ENCODE measurements around the gene OCIAD2.
"Not testable (repeated sequence)": the region's sequence is repeated elsewhere in the genome, so short reads cannot be mapped to it uniquely, and the experiment has no call there.

OCIAD2 gene

DNA sequence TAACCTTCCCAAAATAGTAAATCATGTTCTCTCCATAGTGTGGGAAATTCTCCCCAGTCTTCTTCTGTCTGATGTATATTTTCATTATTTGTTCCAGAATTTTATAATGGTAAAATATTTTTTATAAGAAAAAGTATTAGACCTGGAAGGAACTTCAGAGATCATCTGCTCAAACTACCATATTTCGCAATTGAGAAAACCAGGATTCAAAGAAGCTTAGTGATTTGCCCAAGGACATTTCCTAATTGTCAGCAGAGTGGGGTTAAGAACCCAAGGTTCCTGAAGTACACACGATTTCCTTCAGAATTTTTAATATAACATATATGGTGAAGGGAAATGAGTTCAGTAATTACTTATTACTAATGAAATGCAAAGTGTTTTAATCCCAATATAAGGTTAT, 51.6 kb downstream of the OCIAD2 start:
- H3K4me3 ChIP-seq (replicated peaks; ENCODE audit: low read depth, low read length), result no peak overlapping the region
- TF ChIP-seq CTCF (IDR thresholded peaks at IDR 0.05; ENCODE audit: low read length, missing control alignments), result no peak
- DNase-seq (ENCODE audit: low read depth), result peak; percentile 16

DNA sequence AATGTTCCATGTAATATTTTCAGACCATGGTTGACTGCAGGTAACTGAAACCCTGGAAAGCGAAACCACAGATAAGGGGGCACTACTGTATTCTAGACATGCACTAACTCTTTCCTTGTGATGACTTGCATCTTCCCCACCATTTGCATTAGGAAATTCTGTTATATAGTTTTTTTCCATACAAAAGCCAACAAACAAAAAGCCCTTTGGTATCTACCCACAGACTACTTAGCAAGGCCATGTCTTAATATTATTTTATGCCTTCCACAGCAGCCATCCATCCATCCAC, 52.2 kb downstream of the OCIAD2 start:
- TF ChIP-seq CTCF (IDR thresholded peaks at IDR 0.05; ENCODE audit: low read length, missing control alignments), result no peak
- DNase-seq (ENCODE audit: low read depth), result no peak
- H3K4me3 ChIP-seq (replicated peaks; ENCODE audit: low read depth, low read length), result no peak overlapping the region

DNA sequence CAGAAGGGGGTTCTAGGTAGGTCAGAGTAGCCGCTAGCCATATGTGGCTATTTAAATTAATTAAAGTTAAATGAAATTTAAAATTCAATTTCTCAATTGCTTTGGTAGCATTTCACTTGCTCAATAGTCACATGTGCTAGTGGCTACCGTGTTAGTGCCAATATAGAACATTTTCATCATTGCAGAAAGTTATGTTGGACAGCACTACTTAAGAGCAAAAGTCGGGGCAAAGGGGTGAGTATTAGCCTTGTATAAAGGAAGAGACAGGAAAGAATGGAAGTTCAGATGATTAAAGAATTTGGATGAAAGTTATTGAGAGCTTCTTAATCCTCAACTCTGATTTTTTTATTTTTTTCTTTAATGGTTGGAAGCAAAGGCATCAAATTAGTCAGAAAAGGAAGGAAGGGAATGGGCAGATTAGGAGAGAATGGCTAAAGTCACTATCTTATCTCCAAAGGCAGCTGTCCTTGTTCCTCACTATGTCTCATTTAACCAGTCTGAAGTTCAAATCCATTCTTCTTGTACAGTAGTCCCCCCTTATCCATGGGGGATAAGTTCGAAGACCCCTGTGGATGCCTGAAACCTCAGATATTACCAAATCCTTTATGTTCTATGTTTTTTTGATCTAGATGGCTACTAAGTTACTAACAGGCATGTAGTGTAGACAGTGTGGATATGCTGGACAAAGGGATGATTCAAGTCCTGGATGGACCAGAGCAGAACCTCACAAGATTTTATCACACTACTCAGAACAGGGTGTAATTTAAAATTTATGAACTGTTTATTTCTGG, 52.8 kb downstream of the OCIAD2 start:
- H3K4me3 ChIP-seq (replicated peaks; ENCODE audit: low read depth, low read length), result no peak overlapping the region
- no peak for DNase-seq (ENCODE audit: low read depth)
- no peak for TF ChIP-seq CTCF (IDR thresholded peaks at IDR 0.05; ENCODE audit: low read length, missing control alignments)

GRCh38 chr4:48851651-48852050, 54.9 kb downstream of the OCIAD2 start:
- TF ChIP-seq CTCF (IDR thresholded peaks at IDR 0.05; ENCODE audit: low read length, missing control alignments), result no peak
- no peak for DNase-seq (ENCODE audit: low read depth)
- H3K4me3 ChIP-seq (replicated peaks; ENCODE audit: low read depth, low read length), result no peak overlapping the region

DNA sequence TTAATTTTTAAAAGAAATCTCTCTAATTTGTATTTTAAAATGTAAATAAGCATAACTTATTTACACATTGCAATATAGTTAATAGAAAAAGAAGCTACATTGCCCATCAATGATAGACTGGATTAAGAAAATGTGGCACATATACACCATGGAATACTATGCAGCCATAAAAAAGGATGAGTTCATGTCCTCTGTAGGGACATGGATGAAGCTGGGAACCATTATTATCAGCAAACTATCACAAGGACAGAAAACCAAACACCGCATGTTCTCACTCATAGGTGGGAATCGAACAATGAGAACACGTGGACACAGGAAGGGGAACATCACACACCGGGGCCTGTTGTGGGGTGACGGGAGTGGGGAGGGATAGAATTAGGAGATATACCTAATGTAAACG, 57.8 kb downstream of the OCIAD2 start:
- not testable (repeated sequence) for H3K4me3 ChIP-seq (replicated peaks; ENCODE audit: low read depth, low read length); DNase-seq (ENCODE audit: low read depth)

DNA sequence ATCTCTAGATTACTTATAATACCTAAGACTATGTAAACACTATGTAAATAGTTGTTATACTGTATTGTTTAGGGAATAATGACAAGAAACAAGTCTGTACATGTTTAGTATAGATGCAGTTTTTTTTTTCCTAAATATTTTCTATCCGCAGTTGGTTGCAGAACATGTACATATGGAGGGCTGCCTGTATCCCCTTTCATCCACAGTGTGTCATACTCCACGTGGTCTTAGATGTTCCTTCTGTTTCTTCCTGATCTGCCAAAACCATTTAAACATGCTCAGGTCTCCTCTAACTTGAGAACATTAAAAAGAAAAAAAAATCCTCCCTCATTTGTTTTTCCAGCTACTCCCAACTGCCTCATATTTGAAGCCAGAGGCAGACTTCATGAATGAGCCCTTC, 61.7 kb downstream of the OCIAD2 start:
- no peak for DNase-seq (ENCODE audit: low read depth)
- no peak for TF ChIP-seq CTCF (IDR thresholded peaks at IDR 0.05; ENCODE audit: low read length, missing control alignments)

DNA sequence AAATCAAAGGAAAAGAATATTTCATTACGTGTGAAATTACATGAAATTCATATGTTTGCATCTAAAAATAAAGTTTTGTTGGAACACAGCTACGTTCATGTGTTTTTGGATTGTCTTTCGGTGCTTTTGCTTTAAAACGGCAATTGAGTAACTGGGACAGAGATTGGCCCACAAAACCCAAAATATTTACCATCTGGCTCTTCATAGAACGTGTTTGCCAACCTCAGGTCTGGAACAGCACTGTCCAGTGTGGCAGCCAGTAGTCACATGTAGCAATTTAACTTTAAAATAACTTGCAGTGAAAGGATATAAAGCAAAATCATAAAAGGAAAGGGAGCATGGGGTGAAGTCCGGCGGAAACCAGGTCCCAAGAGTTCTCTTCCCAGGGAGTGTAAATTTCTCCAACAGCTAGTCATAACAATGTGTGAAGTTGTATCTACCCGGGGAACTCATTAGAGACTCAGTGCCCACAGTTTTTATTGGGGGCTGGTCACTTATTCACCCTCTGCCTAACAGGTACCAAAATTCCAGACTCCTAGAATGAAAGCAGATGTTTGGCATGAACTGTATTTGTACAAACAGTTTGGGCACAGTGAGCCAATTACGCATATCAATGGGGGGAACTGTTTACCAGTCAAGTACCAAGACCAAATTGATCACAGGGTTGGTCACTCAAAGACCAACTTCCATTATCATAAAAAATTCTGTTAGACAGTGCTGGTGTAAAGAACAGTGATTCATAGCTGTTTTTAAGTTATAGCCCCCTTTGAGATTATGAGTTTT, 65.3 kb downstream of the OCIAD2 start:
- no peak for TF ChIP-seq CTCF (IDR thresholded peaks at IDR 0.05; ENCODE audit: low read length, missing control alignments)

More for the DNA sequence above, 61.7 kb downstream of the OCIAD2 start:
- no peak overlapping the region for H3K4me3 ChIP-seq (replicated peaks; ENCODE audit: low read depth, low read length)

More for the DNA sequence above, 65.3 kb downstream of the OCIAD2 start:
- H3K4me3 ChIP-seq (replicated peaks; ENCODE audit: low read depth, low read length), result no peak overlapping the region
- DNase-seq (ENCODE audit: low read depth), result no peak

Measured in fibroblast of pulmonary artery (primary cell).